GM19468 (cell line): ENCODE data around the gene MAP3K6.

Experiments
- ATAC-seq: cut with Tn5 transposase; IDR thresholded peaks from one replicate; pipeline ENCODE4 v1.9.1; 2021; ENCODE audit warnings: mild to moderate bottlenecking, moderate library complexity, moderate number of reproducible peaks; ENCODE audit not compliant: unreplicated experiment; ENCODE audit errors: extremely low read depth

Gene MAP3K6

GRCh38 chr1:27358038-27358927 is 8.5 kb downstream of the MAP3K6 start:
- no peak for ATAC-seq

- ATAC-seq = no peak
Observed at GRCh38 chr1:27357281-27358037, 9.3 kb downstream of the MAP3K6 start.

GRCh38 chr1:27356619-27357280 is 10.0 kb downstream of the MAP3K6 start:
- no peak for ATAC-seq

- ATAC-seq = no peak
Observed at GRCh38 chr1:27356277-27356618, 10.5 kb downstream of the MAP3K6 start.

GRCh38 chr1:27355683-27356082 is 11.1 kb downstream of the MAP3K6 start:
- ATAC-seq = no peak

- no peak for ATAC-seq
Observed at GRCh38 chr1:27353629-27354028, 13.1 kb downstream of the MAP3K6 start.

- no peak for ATAC-seq
Observed at GRCh38 chr1:27353166-27353565, 13.6 kb downstream of the MAP3K6 start.

GRCh38 chr1:27351541-27352107 is 15.1 kb downstream of the MAP3K6 start:
- ATAC-seq = no peak

GRCh38 chr1:27350663-27351540 is 15.9 kb downstream of the MAP3K6 start:
- no peak for ATAC-seq

GRCh38 chr1:27349784-27350662 is 16.7 kb downstream of the MAP3K6 start:
- no peak for ATAC-seq

- ATAC-seq = no peak
Observed at GRCh38 chr1:27348861-27349783, 17.6 kb downstream of the MAP3K6 start.

GRCh38 chr1:27346991-27347624 is 19.7 kb downstream of the MAP3K6 start:
- no peak for ATAC-seq

- ATAC-seq = no peak
Observed at GRCh38 chr1:27346357-27346756, 20.4 kb downstream of the MAP3K6 start.

- no peak for ATAC-seq
Observed at GRCh38 chr1:27345272-27345671, 21.5 kb downstream of the MAP3K6 start.

GRCh38 chr1:27343639-27344025 is 23.1 kb downstream of the MAP3K6 start:
- no peak for ATAC-seq

GRCh38 chr1:27342778-27343638 is 23.8 kb downstream of the MAP3K6 start:
- no peak for ATAC-seq
